ENCODE results near the gene TUBGCP3.

Gene TUBGCP3

GRCh38 chr13:112530861-112531260 lies 57.1 kb downstream of the TUBGCP3 start:
- ChIA-PET CTCF (no interaction called here), POLR2A (no interaction called here)
- H3K4me3 ChIP-seq (ENCODE audit: low read depth, low read length), result no peak overlapping the region

GRCh38 chr13:112529216-112529615 lies 58.7 kb downstream of the TUBGCP3 start:
- DNase-seq (ENCODE audit: low read depth, low spot score), result no peak
- CTCF ChIA-PET, result no interaction called here
- TF ChIP-seq CTCF (IDR thresholded peaks at IDR 0.05; ENCODE audit: insufficient read depth, low read length, missing control alignments), result no peak
- POLR2A ChIA-PET, result no interaction called here
- no peak overlapping the region for H3K4me3 ChIP-seq (ENCODE audit: low read depth, low read length)

More at GRCh38 chr13:112530861-112531260, 57.1 kb downstream of the TUBGCP3 start:
- no peak for DNase-seq (ENCODE audit: low read depth, low spot score)
- TF ChIP-seq CTCF (IDR thresholded peaks at IDR 0.05; ENCODE audit: insufficient read depth, low read length, missing control alignments), result no peak

- TF ChIP-seq CTCF (IDR thresholded peaks at IDR 0.05; ENCODE audit: insufficient read depth, low read length, missing control alignments), result no peak
- ChIA-PET CTCF (no interaction called here), POLR2A (no interaction called here)
- H3K4me3 ChIP-seq (ENCODE audit: low read depth, low read length), result no peak overlapping the region
- DNase-seq (ENCODE audit: low read depth, low spot score), result no peak
Measured at GRCh38 chr13:112526146-112526853, 61.7 kb downstream of the TUBGCP3 start.

- CTCF ChIA-PET, result interaction anchor here (1.5 kb wide), 1 partner anchor 81 kb away, joined by 4 read pairs; no protein-coding TSS in a partner anchor
- no peak for DNase-seq (ENCODE audit: low read depth, low spot score)
- POLR2A ChIA-PET, result no interaction called here
- H3K4me3 ChIP-seq (ENCODE audit: low read depth, low read length), result no peak overlapping the region
- no peak for TF ChIP-seq CTCF (IDR thresholded peaks at IDR 0.05; ENCODE audit: insufficient read depth, low read length, missing control alignments)
Measured at GRCh38 chr13:112525356-112525945, 62.5 kb downstream of the TUBGCP3 start.

- ChIA-PET CTCF (interaction anchor here (0.8 to 1.0 kb wide), 3 partner anchors 9 to 84 kb away, joined by 3 to 4 read pairs (median 3); no protein-coding TSS in a partner anchor), POLR2A (interaction anchor here (0.8 kb wide), 1 partner anchor 65 kb away, joined by 3 read pairs; the partner anchor contains the start of gene TUBGCP3)
- DNase-seq (ENCODE audit: low read depth, low spot score), result no peak
- TF ChIP-seq CTCF (IDR thresholded peaks at IDR 0.05; ENCODE audit: insufficient read depth, low read length, missing control alignments), result no peak
- no peak overlapping the region for H3K4me3 ChIP-seq (ENCODE audit: low read depth, low read length)
Measured at GRCh38 chr13:112522578-112522977, 65.4 kb downstream of the TUBGCP3 start.

- ChIA-PET CTCF (interaction anchor here (1.3 to 2.3 kb wide), 2 partner anchors 10 to 86 kb away, joined by 6 to 8 read pairs; no protein-coding TSS in a partner anchor), POLR2A (no interaction called here)
- H3K4me3 ChIP-seq (ENCODE audit: low read depth, low read length), result no peak overlapping the region
- no peak for DNase-seq (ENCODE audit: low read depth, low spot score)
- no peak for TF ChIP-seq CTCF (IDR thresholded peaks at IDR 0.05; ENCODE audit: insufficient read depth, low read length, missing control alignments)
Measured at GRCh38 chr13:112521073-112521685, 66.8 kb downstream of the TUBGCP3 start.
